SKM-1 treated with dmso at 0.1 percent for 144 hours (cell line): ENCODE measurements around the gene FOXJ3.
"Not testable (repeated sequence)": the region's sequence is repeated elsewhere in the genome, so short reads cannot be mapped to it uniquely, and the experiment has no call there.

Experiments used
- DNase-seq: peaks from one replicate; lab custom pipeline; 2025; ENCODE audit not compliant: unreplicated experiment; lab: John Stamatoyannopoulos, UW

FOXJ3 gene

GRCh38 chr1:42259059-42259738 is 75.8 kb downstream of the FOXJ3 start:
- DNase-seq, result no peak

GRCh38 chr1:42258218-42258617 is 76.8 kb downstream of the FOXJ3 start:
- DNase-seq, result no peak

GRCh38 chr1:42251042-42251441 is 84.0 kb downstream of the FOXJ3 start:
- DNase-seq, result no peak

- DNase-seq, result no peak
These were observed 84.9 kb downstream of the FOXJ3 start for GRCh38 chr1:42250164-42250563.

GRCh38 chr1:42240966-42241755 is 93.9 kb downstream of the FOXJ3 start:
- DNase-seq, result no peak

GRCh38 chr1:42239555-42239954 is 95.5 kb downstream of the FOXJ3 start:
- DNase-seq, result no peak

- DNase-seq, result no peak
These were observed 96.0 kb downstream of the FOXJ3 start for GRCh38 chr1:42239041-42239440.

GRCh38 chr1:42231253-42231652 is 103.8 kb downstream of the FOXJ3 start:
- no peak for DNase-seq

- DNase-seq, result no peak
These were observed 106.1 kb downstream of the FOXJ3 start for GRCh38 chr1:42228938-42229337.

GRCh38 chr1:42223036-42223435 is 112.0 kb downstream of the FOXJ3 start:
- DNase-seq, result no peak

- DNase-seq, result no peak
These were observed 113.0 kb downstream of the FOXJ3 start for GRCh38 chr1:42221952-42222606.

- no peak for DNase-seq
These were observed 113.6 kb downstream of the FOXJ3 start for GRCh38 chr1:42221456-42221855.

GRCh38 chr1:42219627-42220026 is 115.4 kb downstream of the FOXJ3 start:
- no peak for DNase-seq

- peak; percentile 4 for DNase-seq
These were observed 120.6 kb downstream of the FOXJ3 start for GRCh38 chr1:42214447-42214871.

GRCh38 chr1:42211224-42211623 is 123.8 kb downstream of the FOXJ3 start:
- DNase-seq, result no peak

- DNase-seq, result no peak
These were observed 124.5 kb downstream of the FOXJ3 start for GRCh38 chr1:42210421-42211133.

GRCh38 chr1:42209526-42210251 is 125.3 kb downstream of the FOXJ3 start:
- no peak for DNase-seq

GRCh38 chr1:42206930-42207329 is 128.1 kb downstream of the FOXJ3 start:
- not testable (repeated sequence) for DNase-seq

GRCh38 chr1:42206164-42206563 is 128.9 kb downstream of the FOXJ3 start:
- no peak for DNase-seq

GRCh38 chr1:42201986-42202385 is 133.0 kb downstream of the FOXJ3 start:
- no peak for DNase-seq

GRCh38 chr1:42198251-42198650 is 136.8 kb downstream of the FOXJ3 start:
- DNase-seq, result no peak
